AG04449 (cell line): Measurements from ENCODE around the gene SBNO2.

Experiments
- CTCF ChIA-PET: fragments of 350-600 bp; formaldehyde crosslinking; extraction: SDS; loops from one replicate; lab custom pipeline; 2021; ENCODE audit warnings: antibody characterized with exemption; lab: Yijun Ruan, JAX
- POLR2A ChIA-PET: fragments of 400-600, 350-600 bp; formaldehyde crosslinking; extraction: SDS; loops from one replicate; lab custom pipeline; 2020; ENCODE audit warnings: antibody characterized with exemption, inconsistent platforms; lab: Yijun Ruan, JAX
- DNase-seq: peaks from one replicate; pipeline ENCODE4 v3.0.0-alpha.2; 2010; ENCODE audit warnings: low read depth, low spot score
- H3K4me3 ChIP-seq: 2 replicates; pipeline ENCODE4 v1.5.1; 2011; ENCODE audit warnings: low read depth, mild to moderate bottlenecking, control low read depth, low read length
- TF ChIP-seq, protein P1 (sequence below): IDR thresholded peaks from one replicate; pipeline ENCODE4 v1.5.1; 2011; ENCODE audit warnings: mild to moderate bottlenecking, moderate library complexity, low read length, control low read depth, inconsistent platforms; ENCODE audit not compliant: insufficient read depth; ENCODE audit errors: missing control alignments

SBNO2 gene

DNA sequence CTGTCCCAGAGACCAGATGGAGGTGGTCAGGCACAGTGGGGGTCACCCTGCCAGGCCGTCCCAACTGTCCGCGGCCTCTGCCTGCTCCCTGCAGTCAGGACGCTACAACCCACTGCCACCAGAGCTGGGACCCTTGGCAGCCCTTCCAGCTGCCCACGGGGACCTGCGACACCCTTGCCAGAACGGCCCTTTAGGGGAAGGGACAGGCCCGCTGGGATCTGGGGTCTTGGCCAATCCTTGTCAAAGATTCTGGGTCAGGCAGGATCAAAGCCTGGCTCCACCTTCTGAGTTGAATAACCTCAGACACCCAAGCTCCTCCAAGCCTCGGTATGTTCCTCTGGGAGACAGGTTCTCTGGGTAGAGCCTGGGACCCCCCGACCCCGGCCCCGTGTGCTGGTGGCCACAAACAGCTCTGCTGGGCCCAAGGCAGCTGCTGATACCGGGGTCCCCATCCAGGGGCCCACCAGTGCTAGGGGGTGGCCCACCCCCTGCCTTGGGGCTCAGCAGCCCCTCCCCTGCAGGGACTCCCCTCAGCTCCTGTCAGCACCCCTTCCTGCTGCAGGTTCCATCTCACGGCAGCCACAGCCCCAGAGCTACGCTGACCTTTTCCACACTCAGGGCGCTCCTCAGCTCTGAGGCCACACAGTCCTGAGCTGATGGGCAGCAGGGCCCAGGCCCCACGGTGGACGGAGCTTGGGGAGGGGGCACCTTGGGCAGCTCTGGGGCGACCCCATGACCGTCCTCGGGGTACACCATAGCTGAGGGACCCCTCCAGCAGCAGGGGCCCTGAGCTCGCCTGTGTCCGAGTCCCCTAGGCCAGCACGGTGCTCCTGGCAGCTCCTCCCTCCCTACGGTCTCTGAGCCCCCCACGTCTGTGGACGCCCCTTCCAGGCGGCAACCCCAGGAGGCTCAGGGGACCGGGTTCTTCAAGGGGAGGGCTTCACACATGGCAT is 18.4 kb downstream of the SBNO2 start:
- no peak overlapping the region for H3K4me3 ChIP-seq
- POLR2A ChIA-PET: no interaction called here
- TF ChIP-seq, protein P1, sequence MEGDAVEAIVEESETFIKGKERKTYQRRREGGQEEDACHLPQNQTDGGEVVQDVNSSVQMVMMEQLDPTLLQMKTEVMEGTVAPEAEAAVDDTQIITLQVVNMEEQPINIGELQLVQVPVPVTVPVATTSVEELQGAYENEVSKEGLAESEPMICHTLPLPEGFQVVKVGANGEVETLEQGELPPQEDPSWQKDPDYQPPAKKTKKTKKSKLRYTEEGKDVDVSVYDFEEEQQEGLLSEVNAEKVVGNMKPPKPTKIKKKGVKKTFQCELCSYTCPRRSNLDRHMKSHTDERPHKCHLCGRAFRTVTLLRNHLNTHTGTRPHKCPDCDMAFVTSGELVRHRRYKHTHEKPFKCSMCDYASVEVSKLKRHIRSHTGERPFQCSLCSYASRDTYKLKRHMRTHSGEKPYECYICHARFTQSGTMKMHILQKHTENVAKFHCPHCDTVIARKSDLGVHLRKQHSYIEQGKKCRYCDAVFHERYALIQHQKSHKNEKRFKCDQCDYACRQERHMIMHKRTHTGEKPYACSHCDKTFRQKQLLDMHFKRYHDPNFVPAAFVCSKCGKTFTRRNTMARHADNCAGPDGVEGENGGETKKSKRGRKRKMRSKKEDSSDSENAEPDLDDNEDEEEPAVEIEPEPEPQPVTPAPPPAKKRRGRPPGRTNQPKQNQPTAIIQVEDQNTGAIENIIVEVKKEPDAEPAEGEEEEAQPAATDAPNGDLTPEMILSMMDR: no peak
- DNase-seq: no peak
- CTCF ChIA-PET: interaction anchor here (1.0 to 1.3 kb wide), 3 partner anchors 12 to 42 kb away, joined by 3 to 4 read pairs (median 3); no protein-coding TSS in a partner anchor

DNA sequence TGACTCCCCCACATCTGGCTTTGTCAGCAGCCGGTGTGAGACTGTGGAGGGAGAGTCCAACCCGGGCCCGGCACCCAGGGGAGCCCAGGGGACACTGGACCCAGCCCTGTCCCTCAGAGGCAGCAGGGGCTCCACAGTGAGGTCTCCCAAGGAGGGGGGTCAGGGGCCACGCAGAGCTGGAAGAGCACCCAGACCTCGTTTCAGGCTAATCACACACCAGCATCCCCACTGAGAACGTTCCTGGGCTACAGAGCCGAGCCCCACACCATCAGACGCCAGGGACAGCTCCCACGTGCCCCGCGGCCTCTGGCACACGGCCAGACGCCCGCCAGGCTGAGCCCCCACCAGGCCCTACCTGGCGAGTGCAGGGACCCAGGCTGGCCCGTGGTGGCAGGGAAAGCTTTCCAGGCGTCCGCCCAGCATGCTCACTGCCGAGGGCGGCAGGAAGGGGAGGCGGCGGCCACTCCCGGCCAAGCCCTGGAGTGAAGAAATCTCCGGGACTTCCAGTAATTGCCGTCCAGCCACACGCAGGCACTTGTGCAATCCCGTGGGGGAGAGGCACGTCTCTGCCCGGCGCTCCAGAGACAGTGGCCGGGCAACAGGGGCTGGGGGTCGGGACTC is 19.2 kb downstream of the SBNO2 start:
- H3K4me3 ChIP-seq: no peak overlapping the region

DNA sequence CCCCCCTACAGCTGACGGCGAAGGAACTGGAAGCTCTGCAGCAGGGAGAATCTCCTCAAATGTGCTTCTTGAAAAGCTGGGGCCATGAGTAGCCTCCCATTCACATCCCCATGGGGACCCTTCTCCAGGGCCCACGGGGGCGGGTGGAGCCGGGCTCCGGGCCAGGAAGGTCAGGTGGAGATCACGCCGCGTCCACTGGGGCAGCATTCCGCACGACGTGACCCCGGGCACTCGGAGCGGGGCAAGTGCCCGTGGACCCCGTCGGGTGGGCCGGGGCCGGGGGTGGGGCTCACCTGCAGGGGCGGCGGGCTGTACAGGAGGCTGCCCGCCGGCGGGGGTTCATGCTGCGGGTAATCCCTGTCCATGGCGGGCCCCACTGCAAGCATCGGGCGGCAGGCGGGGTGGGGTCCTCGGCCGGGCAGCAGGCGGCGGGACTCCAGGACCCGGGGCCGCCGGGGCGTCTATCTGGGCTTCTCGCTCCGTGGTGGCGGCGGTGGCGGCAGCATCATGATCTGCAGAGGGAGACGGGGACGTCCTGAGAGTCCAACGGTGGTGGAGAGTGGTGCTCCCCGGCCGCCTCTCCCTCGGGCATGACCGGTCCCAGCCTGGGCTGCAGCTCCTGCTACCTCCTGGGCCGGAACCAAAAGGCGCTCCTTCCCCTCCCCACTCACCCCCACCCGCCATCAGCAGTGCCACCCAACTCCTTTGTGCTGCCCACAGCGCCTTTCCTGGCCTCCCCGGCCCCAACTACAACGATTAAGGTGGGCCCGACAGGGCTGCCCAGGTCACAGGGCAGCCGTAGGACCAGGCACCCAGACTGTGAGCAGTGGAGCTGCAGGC is 20.0 kb downstream of the SBNO2 start:
- H3K4me3 ChIP-seq: no peak overlapping the region
- TF ChIP-seq, protein P1: no peak
- POLR2A ChIA-PET: no interaction called here
- no peak for DNase-seq
- CTCF ChIA-PET: interaction anchor here (1.0 to 1.3 kb wide), 2 partner anchors 14 to 40 kb away, joined by 3 to 4 read pairs; no protein-coding TSS in a partner anchor

More for the DNA sequence above, 19.2 kb downstream of the SBNO2 start:
- TF ChIP-seq, protein P1: no peak
- POLR2A ChIA-PET: no interaction called here
- CTCF ChIA-PET: interaction anchor here (1.0 to 1.3 kb wide), 3 partner anchors 13 to 41 kb away, joined by 3 to 4 read pairs (median 3); no protein-coding TSS in a partner anchor
- DNase-seq: no peak

DNA sequence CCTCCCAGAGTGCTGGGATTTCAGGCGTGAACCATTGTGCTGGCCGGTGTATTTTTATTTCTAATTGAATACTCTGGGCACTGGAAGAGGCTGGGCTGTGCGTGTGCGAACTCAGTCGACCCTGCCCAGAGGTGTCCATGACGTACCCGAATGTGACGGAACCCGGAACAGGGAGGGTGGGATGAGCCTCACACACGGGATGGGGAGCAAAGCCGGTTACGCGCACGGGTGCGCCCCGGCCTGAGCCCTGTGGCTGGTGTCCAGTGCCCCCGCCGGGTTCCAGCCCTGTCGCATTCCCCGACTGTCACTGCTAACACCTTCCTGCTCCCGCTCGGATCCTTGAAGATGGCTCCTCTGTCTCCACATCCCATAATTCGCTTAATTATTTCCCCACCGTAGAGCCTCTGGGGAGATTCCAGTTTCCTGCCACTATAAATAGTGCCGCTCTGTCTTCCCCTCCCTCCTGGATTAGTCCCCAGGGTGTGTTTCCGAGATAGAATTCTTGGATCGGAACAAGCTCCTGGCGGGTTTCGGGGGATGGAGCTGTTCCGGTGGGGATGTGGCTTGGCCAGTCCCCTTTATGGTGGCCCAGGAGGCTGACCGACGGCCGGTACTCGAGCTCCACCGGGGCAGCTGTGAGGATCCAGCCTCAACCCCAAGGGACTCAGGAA is 22.0 kb downstream of the SBNO2 start:
- DNase-seq: no peak
- ChIA-PET POLR2A (no interaction called here), CTCF (no interaction called here)
- TF ChIP-seq, protein P1: no peak
- no peak overlapping the region for H3K4me3 ChIP-seq

DNA sequence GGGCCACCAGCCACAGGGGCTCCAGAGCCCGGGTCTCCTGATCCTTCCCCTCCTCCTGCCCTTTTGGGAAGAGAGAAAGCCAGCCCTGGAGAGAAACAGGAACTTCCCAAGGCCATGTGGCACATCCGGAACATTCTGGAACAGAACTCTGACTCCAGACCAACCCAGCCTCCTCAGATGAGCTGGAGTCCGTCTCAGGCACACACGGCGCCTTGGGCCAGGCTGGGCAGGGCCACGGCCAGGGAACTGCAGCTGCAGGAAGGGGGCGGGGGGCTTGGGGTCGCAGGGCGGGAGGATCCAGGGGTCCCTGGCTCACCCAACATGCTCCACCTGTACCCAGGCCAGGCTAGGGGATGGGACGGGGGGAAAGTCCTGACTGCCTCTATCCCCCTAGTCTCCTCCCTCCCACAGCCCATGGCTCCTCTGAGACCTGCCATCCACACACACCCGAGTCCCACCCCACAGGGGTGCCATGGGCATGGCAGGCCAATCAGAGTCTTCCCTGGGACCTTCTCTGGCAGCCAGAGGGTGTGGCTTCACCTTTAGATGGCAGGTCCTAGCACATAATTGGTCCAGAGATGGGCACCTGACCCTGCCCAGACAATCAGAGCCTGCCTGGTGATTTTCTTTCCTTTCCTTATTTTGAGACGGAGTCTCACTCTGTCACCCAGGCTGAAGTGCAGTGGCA is 22.9 kb downstream of the SBNO2 start:
- H3K4me3 ChIP-seq: no peak overlapping the region
- CTCF ChIA-PET: no interaction called here
- TF ChIP-seq, protein P1: no peak
- no peak for DNase-seq
- POLR2A ChIA-PET: no interaction called here
